CD4-positive, alpha-beta memory T cell (primary cell): ENCODE measurements around the gene NOL7. TPM values are rescaled to one million over a fixed set of nuclear protein-coding genes. Genes with fewer than 3 reads are reported as not detected.
A peak's percentile ranks its signal among the peaks of the same experiment; 100 is the strongest.

Source experiments
- CTCF ChIA-PET: fragments of 350-600 bp; sonication (Branson Sonifier 250); formaldehyde crosslinking; loops from one replicate; lab custom pipeline; 2021; ENCODE audit warnings: inconsistent platforms; ENCODE audit not compliant: partially characterized antibody; lab: Charles Lee
- POLR2A ChIA-PET: fragments of 350-600 bp; sonication (Branson Sonifier 250); formaldehyde crosslinking; loops from one replicate; lab custom pipeline; 2021; ENCODE audit not compliant: partially characterized antibody; lab: Charles Lee
- DNase-seq, 5 donors: peaks; one replicate each; pipeline versions ENCODE4 v3.0.0 to v3.0.0-alpha.2; 2020 to 2022; ENCODE audit warnings: mixed read lengths in 1 of 5
- H3K27ac ChIP-seq: one replicate; pipeline ENCODE4 v1.7.0; 2013; ENCODE audit warnings: low read depth, low read length
- H3K27me3 ChIP-seq: 2 replicates; pipeline ENCODE4 v1.7.0; 2013; ENCODE audit warnings: mild to moderate bottlenecking, low read length, moderate library complexity; ENCODE audit not compliant: insufficient read depth
- H3K36me3 ChIP-seq: 2 replicates; pipeline ENCODE4 v1.7.0; 2013; ENCODE audit warnings: mild to moderate bottlenecking, low read length, moderate library complexity; ENCODE audit not compliant: insufficient read depth
- H3K4me1 ChIP-seq: 2 replicates; pipeline ENCODE4 v1.7.0; 2013; ENCODE audit warnings: mild to moderate bottlenecking, low read length, moderate library complexity; ENCODE audit not compliant: insufficient read depth
- H3K4me3 ChIP-seq, 2 donors: one replicate each; pipeline ENCODE4 v1.7.0; 2013; ENCODE audit warnings: low read length in 2 of 2, mild to moderate bottlenecking in 1 of 2
- H3K9me3 ChIP-seq, 2 donors: one replicate each; pipeline ENCODE4 v1.7.0; 2013; ENCODE audit warnings: low read length in 2 of 2, control low read depth in 1 of 2; ENCODE audit not compliant: control insufficient read depth in 1 of 2
- H3K27ac Mint-ChIP-seq, 7 donors: one replicate each; pipeline ENCODE4 v1.8.0; 2020 to 2021; ENCODE audit warnings: mixed read lengths in 7 of 7, mild to moderate bottlenecking in 6 of 7, inconsistent platforms in 3 of 7, moderate library complexity in 3 of 7
- H3K27me3 Mint-ChIP-seq, 2 donors: one replicate each; pipeline ENCODE4 v1.8.0; 2020 to 2021; ENCODE audit warnings: mixed read lengths in 2 of 2
- H3K36me3 Mint-ChIP-seq, 2 donors: one replicate each; pipeline ENCODE4 v1.8.0; 2020 to 2021; ENCODE audit warnings: mixed read lengths in 2 of 2, inconsistent platforms in 1 of 2, mild to moderate bottlenecking in 1 of 2
- H3K4me1 Mint-ChIP-seq, 4 donors: one replicate each; pipeline ENCODE4 v1.8.0; 2020 to 2021; ENCODE audit warnings: mixed read lengths in 4 of 4, mild to moderate bottlenecking in 1 of 4
- H3K4me3 Mint-ChIP-seq, 8 donors: one replicate each; pipeline ENCODE4 v1.8.0; 2020 to 2021; ENCODE audit warnings: mixed read lengths in 8 of 8, mild to moderate bottlenecking in 7 of 8, moderate library complexity in 6 of 8, inconsistent platforms in 3 of 8
- H3K9me3 Mint-ChIP-seq, 8 donors: one replicate each; pipeline ENCODE4 v1.8.0; 2020 to 2021; ENCODE audit warnings: mixed read lengths in 8 of 8, mild to moderate bottlenecking in 5 of 8, inconsistent platforms in 3 of 8, moderate library complexity in 1 of 8
- intact Hi-C: fragments of 100-400 bp; cut with micrococcal nuclease; formaldehyde crosslinking; loops from one replicate; pipeline ENCODE4 v1.15.1; 2023
- polyA plus RNA-seq, 2 donors: library from polyadenylated mRNA; unstranded; fragments of 300-500 nt; fragmentation: Illumina TruSeq; gene quantifications; one replicate each; pipeline ENCODE4 v1.2.3, GENCODE V29; 2021
- total RNA-seq, 2 experiments: library from RNA; stranded (reverse); gene quantifications; one replicate each; pipeline ENCODE4 v1.2.3, GENCODE V29; 2021

The NOL7 gene
- total and polyA plus RNA-seq, 4 experiments from 2014 or later = 62.1 to 137 (median 93.8) TPM

DNA sequence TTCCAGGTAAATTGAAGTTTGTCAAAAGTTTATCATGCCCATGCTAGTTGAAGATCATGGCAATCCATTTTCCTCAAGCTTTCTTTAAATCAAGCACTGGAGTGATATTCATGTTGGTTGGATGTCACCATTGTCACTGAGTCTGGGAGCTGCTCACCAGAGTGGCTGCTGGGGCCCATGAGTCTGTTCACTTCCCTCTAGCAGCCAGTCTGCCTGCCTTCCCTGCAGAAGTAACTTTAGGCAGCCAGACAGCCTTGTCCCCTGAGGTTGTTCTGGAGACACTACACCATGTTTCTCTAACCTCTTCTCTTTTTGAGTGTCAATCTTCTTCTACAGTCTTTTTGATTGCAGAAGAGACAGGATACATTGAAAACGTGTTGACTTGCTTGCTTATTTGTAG is 35.2 kb upstream of the NOL7 start:
- no peak overlapping the region for H3K4me3 ChIP-seq
- no peaks in the 10 kb centered on the region for H3K27me3 ChIP-seq
- no peaks in the 10 kb centered on the region for H3K27me3 Mint-ChIP-seq
- no peaks in the 10 kb centered on the region for H3K9me3 Mint-ChIP-seq
- H3K27ac Mint-ChIP-seq = no peak overlapping the region
- no peaks in the 10 kb centered on the region for H3K9me3 ChIP-seq
- H3K36me3 Mint-ChIP-seq = peaks cover 28 to 29% of the 10 kb centered on the region in 2 donors
- ChIA-PET CTCF (interaction anchor here (0.6 kb wide), 1 partner anchor 189 kb away, joined by 3 read pairs; no protein-coding TSS in a partner anchor), POLR2A (no interaction called here)
- H3K4me1 ChIP-seq = peaks cover 8% of the 10 kb centered on the region
- DNase-seq = no peak
- peaks cover 12 to 14% (median 12%) of the 10 kb centered on the region in 4 donors for H3K4me1 Mint-ChIP-seq
- H3K27ac ChIP-seq = no peak overlapping the region
- no peaks in the 10 kb centered on the region for H3K36me3 ChIP-seq
- intact Hi-C loops = no loop called here
- no peak overlapping the region for H3K4me3 Mint-ChIP-seq

DNA sequence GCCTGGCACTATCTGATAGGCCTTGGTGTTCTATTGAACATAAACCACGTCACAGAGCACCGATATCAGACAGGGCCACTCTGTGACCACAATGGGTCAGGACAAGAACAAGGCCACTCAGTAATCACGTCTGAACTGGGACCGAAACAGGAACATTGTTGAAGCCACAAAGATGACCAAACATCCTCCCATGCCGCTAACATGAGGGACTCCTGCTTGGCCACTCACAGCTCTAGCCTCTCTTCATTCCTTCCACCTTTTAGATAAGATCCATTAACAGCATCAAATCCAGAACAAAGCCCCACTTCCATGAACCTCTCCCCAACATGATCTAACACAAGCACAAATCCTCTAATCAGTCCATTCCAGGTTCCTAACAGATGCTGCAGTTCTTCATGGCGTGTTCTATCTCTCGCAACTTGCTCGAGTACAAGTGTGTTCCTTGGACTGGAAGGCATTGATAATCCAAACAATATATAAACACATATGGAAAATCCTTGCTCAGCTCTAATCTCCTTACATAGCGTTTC is 33.4 kb upstream of the NOL7 start:
- no peaks in the 10 kb centered on the region for H3K36me3 ChIP-seq
- DNase-seq = no peak
- Mint-ChIP-seq H3K4me1 (peaks cover 0 to 3% (median under 1%) of the 10 kb centered on the region in 4 donors), H3K27ac (peak overlapping the region in 1 of 7 donors; percentile 71), H3K27me3 (no peaks in the 10 kb centered on the region), H3K4me3 (no peak overlapping the region), H3K9me3 (no peaks in the 10 kb centered on the region), H3K36me3 (peaks cover 34% of the 10 kb centered on the region in 2 donors)
- no peaks in the 10 kb centered on the region for H3K4me1 ChIP-seq
- CTCF ChIA-PET = no interaction called here
- H3K27ac ChIP-seq = no peak overlapping the region
- H3K9me3 ChIP-seq = no peaks in the 10 kb centered on the region
- H3K27me3 ChIP-seq = no peaks in the 10 kb centered on the region
- intact Hi-C loops = no loop called here
- no peak overlapping the region for H3K4me3 ChIP-seq
- POLR2A ChIA-PET = no interaction called here

DNA sequence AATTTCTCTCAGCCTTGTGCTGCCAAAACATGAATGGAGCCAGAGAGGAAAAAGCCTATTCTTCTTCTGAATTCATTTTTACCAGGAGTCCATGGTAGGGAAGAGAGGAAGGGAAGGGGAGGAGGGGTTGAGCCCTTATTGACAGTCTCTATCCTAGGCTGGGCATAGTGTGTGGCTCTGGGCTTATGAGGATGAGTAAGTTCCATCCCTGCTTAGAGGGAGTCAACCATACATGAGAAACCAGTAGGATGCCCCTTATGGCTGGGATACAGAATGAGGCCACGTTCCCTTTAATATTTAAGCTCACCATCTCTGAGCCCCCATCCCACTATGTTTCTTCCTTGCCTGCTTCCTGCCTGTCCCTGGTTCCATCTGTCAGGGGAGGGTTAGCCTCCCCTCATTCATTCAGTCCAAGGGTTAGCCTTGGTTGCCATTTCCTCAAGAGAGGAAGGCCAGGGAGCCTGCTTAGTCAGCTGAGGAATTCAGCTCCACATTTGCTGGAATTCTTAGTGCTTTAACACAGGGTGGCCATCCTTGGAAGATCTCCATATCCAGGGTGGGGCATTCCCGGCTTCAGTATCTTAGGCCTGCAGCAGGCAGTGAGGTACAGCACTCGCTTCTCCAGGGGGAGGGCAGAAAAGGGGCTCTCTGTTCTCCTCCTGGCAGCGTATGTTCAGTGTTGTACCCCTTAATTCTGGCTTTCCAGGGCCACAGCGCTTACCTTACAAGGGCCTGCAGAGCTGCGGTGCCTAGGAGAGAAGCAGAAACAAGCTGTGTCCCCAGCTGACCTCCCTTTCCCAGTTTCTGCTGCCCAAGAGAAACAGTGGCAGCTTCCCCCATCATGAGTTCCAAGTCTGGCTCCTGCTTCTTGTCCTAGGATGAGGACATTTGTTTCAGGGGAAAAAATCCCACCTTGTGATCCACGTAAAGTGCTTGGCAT is 28.3 kb upstream of the NOL7 start:
- no peak overlapping the region for H3K4me3 ChIP-seq
- no peaks in the 10 kb centered on the region for H3K9me3 Mint-ChIP-seq
- no peak for DNase-seq
- H3K9me3 ChIP-seq = no peaks in the 10 kb centered on the region
- POLR2A ChIA-PET = interaction anchor here (2.7 kb wide), 1 partner anchor 12 kb away, joined by 7 read pairs; the partner anchor contains the start of gene SIRT5
- H3K27me3 ChIP-seq = no peaks in the 10 kb centered on the region
- H3K4me1 Mint-ChIP-seq = peaks cover 0 to 2% (median 0%) of the 10 kb centered on the region in 4 donors
- intact Hi-C loops = no loop called here
- H3K4me1 ChIP-seq = no peaks in the 10 kb centered on the region
- CTCF ChIA-PET = interaction anchor here (1.3 kb wide), 1 partner anchor 12 kb away, joined by 3 read pairs; no protein-coding TSS in a partner anchor
- peak overlapping the region in 2 of 7 donors; percentile 14 to 58 for H3K27ac Mint-ChIP-seq
- peaks cover 20 to 49% of the 10 kb centered on the region in 2 donors for H3K36me3 Mint-ChIP-seq
- H3K4me3 Mint-ChIP-seq = no peak overlapping the region
- no peak overlapping the region for H3K27ac ChIP-seq
- peaks cover 11% of the 10 kb centered on the region for H3K36me3 ChIP-seq
- no peaks in the 10 kb centered on the region for H3K27me3 Mint-ChIP-seq

DNA sequence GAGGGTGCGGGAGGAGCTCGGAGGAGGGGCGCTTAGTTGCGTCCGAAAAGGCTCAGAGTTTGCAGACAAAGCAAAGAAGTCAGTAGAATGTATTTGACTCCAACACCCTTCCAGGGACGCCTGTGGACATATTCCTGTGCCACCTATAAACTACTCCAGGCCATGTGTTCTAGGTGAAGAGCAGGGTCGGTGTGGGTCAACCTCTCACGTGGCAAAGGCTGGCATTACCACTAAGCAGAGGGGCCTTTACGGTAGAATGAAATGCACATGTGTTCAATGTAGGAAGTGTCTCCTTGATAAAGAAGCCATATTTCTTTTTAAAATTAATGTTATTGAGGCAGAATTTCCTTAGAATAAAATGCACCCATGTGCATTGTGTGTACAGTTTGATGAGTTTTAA is 25.3 kb upstream of the NOL7 start:
- Mint-ChIP-seq H3K4me1 (peaks cover 0 to 5% (median 1%) of the 10 kb centered on the region in 4 donors), H3K27ac (no peak overlapping the region), H3K9me3 (no peaks in the 10 kb centered on the region), H3K36me3 (peaks cover 23 to 55% of the 10 kb centered on the region in 2 donors), H3K27me3 (no peaks in the 10 kb centered on the region), H3K4me3 (no peak overlapping the region)
- intact Hi-C loops = no loop called here
- no peaks in the 10 kb centered on the region for H3K4me1 ChIP-seq
- H3K36me3 ChIP-seq = peaks cover 17% of the 10 kb centered on the region
- no peak for DNase-seq
- no peak overlapping the region for H3K4me3 ChIP-seq
- CTCF ChIA-PET = interaction anchor here (0.7 to 1.0 kb wide), 2 partner anchors 14 to 15 kb away, joined by 3 read pairs; partner anchors contain the start of gene SIRT5
- no peaks in the 10 kb centered on the region for H3K9me3 ChIP-seq
- H3K27ac ChIP-seq = no peak overlapping the region
- H3K27me3 ChIP-seq = no peaks in the 10 kb centered on the region
- POLR2A ChIA-PET = interaction anchor here (1.3 to 2.7 kb wide), 2 partner anchors 15 to 25 kb away, joined by 3 to 7 read pairs; partner anchors contain the start of genes NOL7 and SIRT5

DNA sequence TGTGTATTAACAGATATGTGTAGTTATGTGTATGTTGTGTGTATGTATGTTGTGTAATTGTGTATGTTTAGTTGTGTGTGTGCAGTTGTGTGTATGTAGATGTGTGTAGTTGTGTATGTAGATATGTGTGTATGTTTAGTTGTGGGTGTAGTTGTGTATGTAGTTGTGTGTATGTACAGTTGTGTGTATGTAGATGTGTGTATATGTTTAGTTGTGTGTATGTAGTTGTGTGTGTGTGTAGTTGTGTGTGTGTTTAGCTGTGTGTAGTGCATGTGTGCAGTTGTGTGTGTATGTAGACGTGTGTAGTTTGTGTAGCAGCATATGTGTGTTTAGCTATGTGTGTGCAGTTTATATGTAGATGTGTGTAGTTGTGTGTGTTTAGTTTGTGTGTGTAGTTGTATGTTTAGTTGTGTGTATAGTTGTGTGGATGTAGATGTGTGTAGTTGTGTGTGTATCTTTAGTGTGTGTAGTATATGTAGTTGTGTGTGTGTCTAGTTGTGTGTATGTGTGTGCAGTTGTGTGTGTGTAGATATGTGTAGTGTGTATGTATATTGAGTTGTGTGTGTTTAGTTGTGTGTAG is 24.5 kb upstream of the NOL7 start:
- H3K27me3 Mint-ChIP-seq = no peaks in the 10 kb centered on the region
- H3K27ac Mint-ChIP-seq = no peak overlapping the region
- H3K9me3 Mint-ChIP-seq = no peaks in the 10 kb centered on the region
- H3K4me1 Mint-ChIP-seq = peaks cover 0 to 11% (median 2%) of the 10 kb centered on the region in 4 donors
- intact Hi-C loops = no loop called here
- no peaks in the 10 kb centered on the region for H3K4me1 ChIP-seq
- H3K9me3 ChIP-seq = no peaks in the 10 kb centered on the region
- H3K4me3 Mint-ChIP-seq = no peak overlapping the region
- H3K27ac ChIP-seq = no peak overlapping the region
- H3K27me3 ChIP-seq = no peaks in the 10 kb centered on the region
- H3K4me3 ChIP-seq = no peak overlapping the region
- no peak for DNase-seq
- ChIA-PET POLR2A (interaction anchor here (1.3 kb wide), 1 partner anchor 24 kb away, joined by 4 read pairs; the partner anchor contains the start of gene NOL7), CTCF (interaction anchor here (1.3 kb wide), 1 partner anchor 12 kb away, joined by 3 read pairs; no protein-coding TSS in a partner anchor)
- peaks cover 21 to 60% of the 10 kb centered on the region in 2 donors for H3K36me3 Mint-ChIP-seq
- peaks cover 17% of the 10 kb centered on the region for H3K36me3 ChIP-seq

DNA sequence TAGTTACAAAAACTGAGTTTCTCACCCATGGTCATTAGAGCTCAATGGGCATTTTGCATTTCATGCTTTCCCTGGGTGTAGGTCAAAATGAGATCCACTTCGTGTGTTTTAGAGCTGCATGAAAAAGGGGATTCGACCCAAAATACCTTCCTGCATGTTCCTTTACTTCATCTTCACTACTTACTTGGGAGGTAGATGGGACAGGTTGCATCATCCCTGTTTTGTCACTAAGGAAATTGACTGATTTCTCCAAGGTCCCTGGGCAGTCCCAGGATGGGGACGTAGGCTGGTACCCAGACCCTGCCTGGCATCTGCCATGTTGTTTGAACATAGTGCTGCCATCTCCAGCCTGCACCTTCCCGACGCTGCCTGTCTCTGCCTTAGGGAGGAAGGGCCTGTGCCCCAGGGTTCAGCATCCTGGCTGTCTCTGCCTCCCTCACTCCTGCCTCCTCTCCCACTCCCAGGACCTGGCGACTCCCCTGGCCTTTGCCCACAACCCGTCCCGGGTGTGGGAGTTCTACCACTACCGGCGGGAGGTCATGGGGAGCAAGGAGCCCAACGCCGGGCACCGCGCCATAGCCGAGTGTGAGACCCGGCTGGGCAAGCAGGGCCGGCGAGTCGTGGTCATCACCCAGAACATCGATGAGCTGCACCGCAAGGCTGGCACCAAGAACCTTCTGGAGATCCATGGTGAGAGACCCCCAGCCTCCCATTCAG is 23.8 kb upstream of the NOL7 start:
- no peak overlapping the region for H3K27ac ChIP-seq
- H3K9me3 Mint-ChIP-seq = no peaks in the 10 kb centered on the region
- no peaks in the 10 kb centered on the region for H3K4me1 ChIP-seq
- POLR2A ChIA-PET = interaction anchor here (1.3 kb wide), 1 partner anchor 24 kb away, joined by 4 read pairs; the partner anchor contains the start of gene NOL7
- no peak overlapping the region for H3K27ac Mint-ChIP-seq
- H3K9me3 ChIP-seq = no peaks in the 10 kb centered on the region
- DNase-seq = no peak
- intact Hi-C loops = no loop called here
- no peak overlapping the region for H3K4me3 Mint-ChIP-seq
- H3K27me3 Mint-ChIP-seq = no peaks in the 10 kb centered on the region
- CTCF ChIA-PET = interaction anchor here (1.3 kb wide), 1 partner anchor 11 kb away, joined by 3 read pairs; no protein-coding TSS in a partner anchor
- no peaks in the 10 kb centered on the region for H3K27me3 ChIP-seq
- no peak overlapping the region for H3K4me3 ChIP-seq
- peaks cover 20% of the 10 kb centered on the region for H3K36me3 ChIP-seq
- peaks cover 0 to 11% (median 2%) of the 10 kb centered on the region in 4 donors for H3K4me1 Mint-ChIP-seq
- H3K36me3 Mint-ChIP-seq = peaks cover 27 to 61% of the 10 kb centered on the region in 2 donors
